OCI-LY3 (cell line): Measurements from ENCODE around the gene PYCR2.

ENCODE experiments used
- CTCF ChIP-seq: fragments of 200-600, 300-600 bp; sonication (generic); IDR thresholded peaks from 2 replicates; pipeline ENCODE4 v1.5.1; 2014; ENCODE audit warnings: antibody characterized with exemption, low read length, low read depth
- EZH2phosphoT487 ChIP-seq: fragments of 200-600 bp; shearing (Covaris generic); IDR thresholded peaks from 2 replicates; pipeline ENCODE4 v1.6.1; 2018; ENCODE audit warnings: antibody characterized with exemption, mixed run types, low read depth

DNA sequence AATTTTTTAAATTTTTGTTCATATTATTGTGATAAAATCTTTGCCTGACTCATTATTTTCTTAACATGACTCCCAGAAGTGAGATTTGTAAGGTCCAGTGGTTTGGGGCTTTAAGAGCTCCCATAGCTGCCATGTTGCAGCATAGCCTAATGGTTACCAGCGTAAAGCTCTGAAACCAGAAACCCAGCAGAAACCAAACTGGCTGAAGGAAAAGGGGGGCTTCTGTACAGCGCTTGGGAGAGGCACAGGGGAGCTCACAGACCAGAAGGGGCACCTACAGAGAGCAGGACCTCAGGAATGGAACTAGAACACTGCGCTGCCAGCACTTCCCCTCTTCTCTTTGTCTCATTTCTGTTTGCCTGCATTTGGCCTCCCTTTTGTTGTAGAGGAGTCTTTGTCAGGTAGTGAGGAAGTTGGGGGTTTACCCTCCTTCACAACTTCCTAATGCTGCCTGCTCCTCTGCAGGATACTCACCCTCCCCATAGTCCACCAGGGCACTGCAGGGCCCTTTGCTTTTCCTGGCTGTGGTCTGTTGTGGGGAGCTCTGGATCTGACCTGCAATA lies 2.6 kb upstream of the PYCR2 start:
- TF ChIP-seq CTCF (no peak), EZH2phosphoT487 (no peak)
